NK-92 (cell line): ENCODE data around the gene BST1.
"Not testable (repeated sequence)": the region's sequence is repeated elsewhere in the genome, so short reads cannot be mapped to it uniquely, and the experiment has no call there.

ENCODE experiments used
- DNase-seq: peaks from one replicate; lab custom pipeline; 2025; ENCODE audit not compliant: unreplicated experiment; lab: John Stamatoyannopoulos, UW

BST1 gene

GRCh38 chr4:15706646-15707362, 3.9 kb downstream of the BST1 start:
- DNase-seq, result no peak

- DNase-seq, result no peak
These were observed 4.5 kb downstream of the BST1 start for GRCh38 chr4:15707363-15707715.

GRCh38 chr4:15711762-15712161, 8.9 kb downstream of the BST1 start:
- no peak for DNase-seq

GRCh38 chr4:15712214-15712613, 9.3 kb downstream of the BST1 start:
- no peak for DNase-seq

GRCh38 chr4:15714141-15714540, 11.3 kb downstream of the BST1 start:
- no peak for DNase-seq

- DNase-seq, result no peak
These were observed 12.0 kb downstream of the BST1 start for GRCh38 chr4:15714646-15715435.

- DNase-seq, result no peak
These were observed 13.2 kb downstream of the BST1 start for GRCh38 chr4:15716115-15716514.

GRCh38 chr4:15717086-15717485, 14.2 kb downstream of the BST1 start:
- no peak for DNase-seq

GRCh38 chr4:15717657-15718416, 15.0 kb downstream of the BST1 start:
- no peak for DNase-seq

- no peak for DNase-seq
These were observed 15.6 kb downstream of the BST1 start for GRCh38 chr4:15718465-15718864.

GRCh38 chr4:15718959-15719358, 16.1 kb downstream of the BST1 start:
- DNase-seq, result no peak

GRCh38 chr4:15719506-15719905, 16.6 kb downstream of the BST1 start:
- no peak for DNase-seq

- DNase-seq, result no peak
These were observed 18.0 kb downstream of the BST1 start for GRCh38 chr4:15720851-15721250.

- no peak for DNase-seq
These were observed 22.7 kb downstream of the BST1 start for GRCh38 chr4:15725608-15726007.

GRCh38 chr4:15729910-15730533, 27.2 kb downstream of the BST1 start:
- DNase-seq, result no peak

GRCh38 chr4:15733061-15733460, 30.2 kb downstream of the BST1 start:
- DNase-seq, result not testable (repeated sequence)

GRCh38 chr4:15735536-15735935, 32.7 kb downstream of the BST1 start:
- no peak for DNase-seq

GRCh38 chr4:15736514-15737050, 33.7 kb downstream of the BST1 start:
- no peak for DNase-seq

GRCh38 chr4:15737255-15737654, 34.4 kb downstream of the BST1 start:
- DNase-seq, result no peak

GRCh38 chr4:15738877-15739276, 36.0 kb downstream of the BST1 start:
- DNase-seq, result no peak

- DNase-seq, result no peak
These were observed 38.0 kb downstream of the BST1 start for GRCh38 chr4:15740764-15741404.
